Fibroblast of lung (primary cell): Measurements from ENCODE around the gene EPN3.

Source experiments
- CTCF ChIP-seq, 2 donors: IDR thresholded peaks in 1 of 2; conservative IDR thresholded peaks in 1 of 2; 1 replicate in 1 of 2; 2 replicates in 1 of 2; pipeline ENCODE4 v1.5.1; 2011 to 2012; ENCODE audit warnings: low read length in 2 of 2, control low read depth in 1 of 2, inconsistent platforms in 1 of 2, low read depth in 1 of 2, mild to moderate bottlenecking in 1 of 2
- EZH2 ChIP-seq: IDR thresholded peaks from 2 replicates; pipeline ENCODE4 v1.5.1; 2012; ENCODE audit warnings: low read length, control low read depth, mild to moderate bottlenecking; ENCODE audit errors: missing control alignments

- TF ChIP-seq CTCF (conservative IDR thresholded peaks at IDR 0.05 in 1 of 2, IDR thresholded peaks at IDR 0.05 in 1 of 2; ENCODE audit: low read depth in 1 of 2, low read length in 2 of 2): no peak
- no peak for TF ChIP-seq EZH2
Measured at GRCh38 chr17:50581316-50581715, 48.8 kb downstream of the EPN3 start.
